H1 (cell line): ENCODE results near the gene BAZ2B. TPM values are rescaled to one million over a fixed set of nuclear protein-coding genes. Genes with fewer than 3 reads are reported as not detected.

Experiments used
- polyA plus RNA-seq, 7 experiments: library from polyadenylated mRNA; depleted of rRNA in 3 of 7; stranded (reverse) in 5 of 7; unstranded in 2 of 7; fragments of >200 nt in 5 of 7; fragments of 200-250 nt in 2 of 7; gene quantifications; 1 replicate in 5 of 7; 2 replicates in 1 of 7; 4 replicates in 1 of 7; pipeline versions ENCODE4 v1.2.1 to v1.2.3, GENCODE V29; 2011 to 2013; ENCODE audit warnings: missing spikeins in 2 of 7, mixed read lengths in 2 of 7
- small RNA-seq: library from polyadenylated mRNA; stranded (forward); fragments of <200 nt; extraction: miRNeasy Mini kit (QIAGEN cat#:217004); gene quantifications from one replicate; pipeline ENCODE3, GENCODE V24; 2013; ENCODE audit not compliant: insufficient read depth
- total RNA-seq: library from RNA; stranded (reverse); fragmentation: NEBNext Ultra II Directional; extraction: Animal tissue kit (Norgen Biotek cat#: 25700); gene quantifications from 2 replicates; pipeline ENCODE4 v1.2.1, GENCODE V29; 2021

The BAZ2B gene
- total and polyA plus RNA-seq, 2 of the 8 experiments (the other 6 are each of a cell fraction or from before 2014, with no cell fraction given): 15.2 to 46.3 TPM

Small RNA genes within 50 kb of the gene (small RNA-seq; reads per million reads assigned to genes)
- not detected for gene RF00019

Other genes starting within 250 kb of the BAZ2B start
- gene MARCHF7, start 96.0 kb upstream of the BAZ2B start, total RNA-seq: 108 and 116 TPM in 2 replicates
- gene MARCHF7, start 96.0 kb upstream of the BAZ2B start, polyA plus RNA-seq (2011; rRNA removed): 13.0 and 18.3 TPM in 2 replicates
- gene CD302, start 181.7 kb upstream of the BAZ2B start, total RNA-seq: 0.61 and 0.76 TPM in 2 replicates
- gene CD302, start 181.7 kb upstream of the BAZ2B start, polyA plus RNA-seq (2011; rRNA removed): 0.42 and 0.79 TPM in 2 replicates